ENCODE data around the gene RLN3.

DNA sequence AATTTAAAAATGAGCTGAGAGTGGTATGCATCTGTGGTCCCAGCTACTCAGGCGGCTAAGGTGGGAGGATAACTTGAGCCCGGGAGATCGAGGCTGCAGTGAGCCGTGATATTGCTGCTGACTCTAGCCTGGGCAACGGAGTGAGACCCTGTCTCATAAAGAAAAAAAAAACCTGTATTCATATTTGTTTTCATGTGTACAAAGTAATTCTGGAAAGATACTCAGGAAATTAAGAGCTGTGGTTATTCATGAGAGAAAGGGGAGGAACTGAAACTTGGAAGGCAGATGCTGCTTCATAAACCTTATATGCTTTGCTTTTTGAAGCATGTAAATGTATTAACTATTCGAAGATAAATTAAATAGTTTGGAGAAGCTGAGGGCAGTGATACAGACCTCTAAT lies 8.8 kb upstream of the RLN3 start:
- TF ChIP-seq, protein P1, sequence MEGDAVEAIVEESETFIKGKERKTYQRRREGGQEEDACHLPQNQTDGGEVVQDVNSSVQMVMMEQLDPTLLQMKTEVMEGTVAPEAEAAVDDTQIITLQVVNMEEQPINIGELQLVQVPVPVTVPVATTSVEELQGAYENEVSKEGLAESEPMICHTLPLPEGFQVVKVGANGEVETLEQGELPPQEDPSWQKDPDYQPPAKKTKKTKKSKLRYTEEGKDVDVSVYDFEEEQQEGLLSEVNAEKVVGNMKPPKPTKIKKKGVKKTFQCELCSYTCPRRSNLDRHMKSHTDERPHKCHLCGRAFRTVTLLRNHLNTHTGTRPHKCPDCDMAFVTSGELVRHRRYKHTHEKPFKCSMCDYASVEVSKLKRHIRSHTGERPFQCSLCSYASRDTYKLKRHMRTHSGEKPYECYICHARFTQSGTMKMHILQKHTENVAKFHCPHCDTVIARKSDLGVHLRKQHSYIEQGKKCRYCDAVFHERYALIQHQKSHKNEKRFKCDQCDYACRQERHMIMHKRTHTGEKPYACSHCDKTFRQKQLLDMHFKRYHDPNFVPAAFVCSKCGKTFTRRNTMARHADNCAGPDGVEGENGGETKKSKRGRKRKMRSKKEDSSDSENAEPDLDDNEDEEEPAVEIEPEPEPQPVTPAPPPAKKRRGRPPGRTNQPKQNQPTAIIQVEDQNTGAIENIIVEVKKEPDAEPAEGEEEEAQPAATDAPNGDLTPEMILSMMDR (IDR thresholded peaks at IDR 0.05), result no peak
- no peak for TF ChIP-seq EP300 (IDR thresholded peaks at IDR 0.05)
- no peak for TF ChIP-seq POLR2A (IDR thresholded peaks at IDR 0.05)
